ENCODE measurements around the gene RAMACL.

Gene RAMACL

GRCh38 chr6:166567107-166567506, 19.4 kb downstream of the RAMACL start:
- no peaks in the 10 kb centered on the region for H3K9me3 ChIP-seq (ENCODE audit: control insufficient read depth, insufficient read depth, low read depth, low read length)
- ChIA-PET CTCF (no interaction called here), POLR2A (no interaction called here)
- no peak overlapping the region for H3K4me3 ChIP-seq (ENCODE audit: low read depth, low read length)
- H3K27ac ChIP-seq (ENCODE audit: extremely low read depth, low read depth, low read length) = no peak overlapping the region
- no peaks in the 10 kb centered on the region for H3K36me3 ChIP-seq (ENCODE audit: control insufficient read depth in 2 of 2, insufficient read depth in 1 of 2, low read length in 2 of 2)
- peaks cover 2% of the 10 kb centered on the region; the same call in 1 of the 2 replicates for H3K4me1 ChIP-seq (ENCODE audit: control insufficient read depth, insufficient read depth, low read length)
- TF ChIP-seq KLF9 (tag by site-specific recombination; IDR thresholded peaks at IDR 0.05; ENCODE audit: low read depth) = no peak
- no peak for TF ChIP-seq IKZF3 (tag by site-specific recombination; IDR thresholded peaks at IDR 0.05)
- TF ChIP-seq ZFP41 (tag by site-specific recombination; IDR thresholded peaks at IDR 0.05; ENCODE audit: borderline replicate concordance) = no peak
- no peak for TF ChIP-seq BCL11B (tag by site-specific recombination; IDR thresholded peaks at IDR 0.05; ENCODE audit: low read depth)
- no peak for TF ChIP-seq ZBTB21 (tag by site-specific recombination; IDR thresholded peaks at IDR 0.05)
- no peak for TF ChIP-seq ZNF23 (tag by site-specific recombination; IDR thresholded peaks at IDR 0.05; ENCODE audit: borderline replicate concordance)
- no peak for TF ChIP-seq KLF1 (tag by site-specific recombination; IDR thresholded peaks at IDR 0.05)
- no peak for TF ChIP-seq GFI1B (tag by site-specific recombination; IDR thresholded peaks at IDR 0.05)
- no peak for TF ChIP-seq ZNF701 (tag by site-specific recombination; IDR thresholded peaks at IDR 0.05)
- no peak for TF ChIP-seq ZNF670 (tag by site-specific recombination; IDR thresholded peaks at IDR 0.05; ENCODE audit: low read depth)
- TF ChIP-seq ZNF169 (tag by site-specific recombination; IDR thresholded peaks at IDR 0.05) = no peak
- TF ChIP-seq ZNF677 (tag by site-specific recombination; IDR thresholded peaks at IDR 0.05) = no peak
- TF ChIP-seq ZNF571 (tag by site-specific recombination; IDR thresholded peaks at IDR 0.05) = no peak
- no peak for TF ChIP-seq PRDM1 (tag by site-specific recombination; IDR thresholded peaks at IDR 0.05)

DNA sequence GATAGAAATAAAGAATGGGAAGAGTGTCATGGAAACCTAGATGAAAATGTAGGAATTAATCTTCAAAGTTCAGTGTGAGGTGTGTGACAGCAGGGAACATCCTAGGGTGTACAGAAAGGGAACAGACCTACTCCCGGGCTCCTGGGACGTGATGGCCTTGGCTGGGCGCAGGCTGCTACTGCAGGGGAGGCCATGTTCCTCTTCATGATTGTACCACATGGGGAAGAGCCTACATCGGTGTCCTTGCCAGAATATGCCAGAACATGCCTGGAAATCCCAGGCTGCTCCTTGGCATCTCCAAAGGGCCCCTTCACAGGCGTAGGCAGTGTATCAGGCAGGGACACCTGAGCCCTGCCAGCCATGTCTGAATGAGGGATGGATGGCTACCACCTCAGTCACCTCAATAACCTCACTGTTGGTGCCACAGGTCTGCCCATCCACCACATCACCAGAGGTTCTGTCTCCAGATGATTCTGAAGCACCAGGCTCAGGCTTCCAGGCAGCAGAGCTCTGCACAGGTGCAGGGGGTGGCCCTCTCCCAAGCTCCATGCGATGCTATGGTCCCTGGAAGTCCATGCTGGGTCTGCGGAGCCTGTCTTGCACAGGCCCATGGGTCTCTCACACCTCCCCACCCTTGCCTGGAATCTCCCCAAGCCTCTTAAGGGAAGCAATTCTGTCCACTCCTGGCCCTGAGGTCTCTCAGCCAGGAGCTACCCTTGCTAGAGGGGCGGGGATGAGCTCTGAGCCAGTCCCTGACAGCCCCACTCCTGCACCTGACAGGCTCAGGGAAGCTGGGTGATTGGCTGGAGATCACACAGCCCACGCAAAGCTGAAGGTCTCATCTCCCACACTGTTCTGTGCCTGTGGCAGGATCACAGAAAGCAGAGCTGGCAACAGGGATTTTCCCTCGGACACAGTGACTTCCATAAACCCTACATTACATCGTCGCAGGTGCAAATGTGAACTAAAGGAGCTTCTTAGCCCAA, 20.2 kb downstream of the RAMACL start:
- TF ChIP-seq BCL11B (tag by site-specific recombination; IDR thresholded peaks at IDR 0.05; ENCODE audit: low read depth) (no peak), KLF1 (tag by site-specific recombination; IDR thresholded peaks at IDR 0.05) (no peak), ZEB2 (tag by site-specific recombination; IDR thresholded peaks at IDR 0.05) (no peak), ZNF221 (tag by site-specific recombination; IDR thresholded peaks at IDR 0.05; ENCODE audit: borderline replicate concordance) (no peak), GLIS1 (tag by site-specific recombination; IDR thresholded peaks at IDR 0.05) (no peak), ZNF521 (tag by site-specific recombination; IDR thresholded peaks at IDR 0.05) (no peak), ZNF394 (tag by site-specific recombination; IDR thresholded peaks at IDR 0.05; ENCODE audit: borderline replicate concordance) (no peak), ZNF324 (tag by site-specific recombination; IDR thresholded peaks at IDR 0.05) (no peak), ZNF184 (tag by site-specific recombination; IDR thresholded peaks at IDR 0.05) (no peak), ZFP41 (tag by site-specific recombination; IDR thresholded peaks at IDR 0.05; ENCODE audit: borderline replicate concordance) (no peak), ZNF366 (tag by site-specific recombination; conservative IDR thresholded peaks at IDR 0.05) (no peak), ZBTB48 (tag by site-specific recombination; IDR thresholded peaks at IDR 0.05) (no peak), ZNF623 (tag by site-specific recombination; IDR thresholded peaks at IDR 0.05) (no peak), ZNF791 (tag by site-specific recombination; IDR thresholded peaks at IDR 0.05) (no peak), ZNF248 (tag by site-specific recombination; IDR thresholded peaks at IDR 0.05) (no peak), ZBTB20 (tag by site-specific recombination; IDR thresholded peaks at IDR 0.05) (no peak), TCF7L2 (IDR thresholded peaks at IDR 0.05; ENCODE audit: borderline replicate concordance, low read depth, low read length) (no peak)
- TF ChIP-seq, protein P1, sequence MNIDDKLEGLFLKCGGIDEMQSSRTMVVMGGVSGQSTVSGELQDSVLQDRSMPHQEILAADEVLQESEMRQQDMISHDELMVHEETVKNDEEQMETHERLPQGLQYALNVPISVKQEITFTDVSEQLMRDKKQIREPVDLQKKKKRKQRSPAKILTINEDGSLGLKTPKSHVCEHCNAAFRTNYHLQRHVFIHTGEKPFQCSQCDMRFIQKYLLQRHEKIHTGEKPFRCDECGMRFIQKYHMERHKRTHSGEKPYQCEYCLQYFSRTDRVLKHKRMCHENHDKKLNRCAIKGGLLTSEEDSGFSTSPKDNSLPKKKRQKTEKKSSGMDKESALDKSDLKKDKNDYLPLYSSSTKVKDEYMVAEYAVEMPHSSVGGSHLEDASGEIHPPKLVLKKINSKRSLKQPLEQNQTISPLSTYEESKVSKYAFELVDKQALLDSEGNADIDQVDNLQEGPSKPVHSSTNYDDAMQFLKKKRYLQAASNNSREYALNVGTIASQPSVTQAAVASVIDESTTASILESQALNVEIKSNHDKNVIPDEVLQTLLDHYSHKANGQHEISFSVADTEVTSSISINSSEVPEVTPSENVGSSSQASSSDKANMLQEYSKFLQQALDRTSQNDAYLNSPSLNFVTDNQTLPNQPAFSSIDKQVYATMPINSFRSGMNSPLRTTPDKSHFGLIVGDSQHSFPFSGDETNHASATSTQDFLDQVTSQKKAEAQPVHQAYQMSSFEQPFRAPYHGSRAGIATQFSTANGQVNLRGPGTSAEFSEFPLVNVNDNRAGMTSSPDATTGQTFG (tag by site-specific recombination; IDR thresholded peaks at IDR 0.05; ENCODE audit: borderline replicate concordance) = no peak
- Histone ChIP-seq H3K4me3 (ENCODE audit: low read depth, low read length) (no peak overlapping the region), H3K36me3 (ENCODE audit: control insufficient read depth in 2 of 2, insufficient read depth in 1 of 2, low read length in 2 of 2) (no peaks in the 10 kb centered on the region), H3K4me1 (ENCODE audit: control insufficient read depth, insufficient read depth, low read length) (no peaks in the 10 kb centered on the region; the same call in 1 of the 2 replicates), H3K9me3 (ENCODE audit: control insufficient read depth, insufficient read depth, low read depth, low read length) (no peaks in the 10 kb centered on the region), H3K27ac (ENCODE audit: extremely low read depth, low read depth, low read length) (no peak overlapping the region)
- ChIA-PET POLR2A (no interaction called here), CTCF (no interaction called here)
